ENCODE measurements around the gene CCDC61.

DNA sequence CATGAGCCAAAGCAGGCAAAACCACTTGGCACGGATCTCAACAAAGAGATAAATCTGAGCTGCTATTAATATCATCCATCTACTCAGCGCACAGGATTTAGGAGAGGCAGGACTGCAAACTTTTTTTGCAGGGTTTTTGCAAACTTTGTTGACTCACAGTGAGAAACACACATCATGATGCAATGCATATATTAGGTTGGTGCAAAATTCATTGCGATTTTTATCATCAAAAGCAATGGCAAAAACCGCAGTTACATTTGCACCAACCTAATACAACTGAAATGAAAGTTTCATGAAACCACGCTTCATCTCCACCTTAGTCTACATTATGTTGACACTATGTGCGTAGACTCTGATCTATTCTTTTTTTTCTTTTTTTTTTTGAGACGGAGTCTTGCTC, 17.1 kb upstream of the CCDC61 start:
- TF ChIP-seq, protein P1, sequence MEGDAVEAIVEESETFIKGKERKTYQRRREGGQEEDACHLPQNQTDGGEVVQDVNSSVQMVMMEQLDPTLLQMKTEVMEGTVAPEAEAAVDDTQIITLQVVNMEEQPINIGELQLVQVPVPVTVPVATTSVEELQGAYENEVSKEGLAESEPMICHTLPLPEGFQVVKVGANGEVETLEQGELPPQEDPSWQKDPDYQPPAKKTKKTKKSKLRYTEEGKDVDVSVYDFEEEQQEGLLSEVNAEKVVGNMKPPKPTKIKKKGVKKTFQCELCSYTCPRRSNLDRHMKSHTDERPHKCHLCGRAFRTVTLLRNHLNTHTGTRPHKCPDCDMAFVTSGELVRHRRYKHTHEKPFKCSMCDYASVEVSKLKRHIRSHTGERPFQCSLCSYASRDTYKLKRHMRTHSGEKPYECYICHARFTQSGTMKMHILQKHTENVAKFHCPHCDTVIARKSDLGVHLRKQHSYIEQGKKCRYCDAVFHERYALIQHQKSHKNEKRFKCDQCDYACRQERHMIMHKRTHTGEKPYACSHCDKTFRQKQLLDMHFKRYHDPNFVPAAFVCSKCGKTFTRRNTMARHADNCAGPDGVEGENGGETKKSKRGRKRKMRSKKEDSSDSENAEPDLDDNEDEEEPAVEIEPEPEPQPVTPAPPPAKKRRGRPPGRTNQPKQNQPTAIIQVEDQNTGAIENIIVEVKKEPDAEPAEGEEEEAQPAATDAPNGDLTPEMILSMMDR (IDR thresholded peaks at IDR 0.05), result no peak
- no peak for TF ChIP-seq ZFX (IDR thresholded peaks at IDR 0.05; ENCODE audit: borderline replicate concordance)
